Gastroesophageal sphincter (tissue), 4 donors: ENCODE results near the gene SSNA1. TPM values are rescaled to one million over a fixed set of nuclear protein-coding genes. Genes with fewer than 3 reads are reported as not detected.

ENCODE experiments used
- ATAC-seq: fragments of 150-250 bp; one replicate; pipeline ENCODE4 v1.9.1; 2016; ENCODE audit warnings: mild to moderate bottlenecking, moderate library complexity
- H3K27ac ChIP-seq, 4 donors: fragments of 200-600 bp; sonication (generic) in 3 of 4; 1 replicate in 3 of 4; 2 replicates in 1 of 4; pipeline ENCODE4 v1.5.1; 2016 to 2019
- H3K27me3 ChIP-seq: fragments of 200-600 bp; sonication (generic); one replicate; pipeline ENCODE4 v1.5.1; 2019
- H3K36me3 ChIP-seq, 2 donors: fragments of 200-600 bp; sonication (generic); one replicate each; pipeline ENCODE4 v1.5.1; 2019; ENCODE audit warnings: control low read depth in 1 of 2
- H3K4me1 ChIP-seq, 3 donors: fragments of 200-600 bp; sonication (generic); 1 replicate in 2 of 3; 2 replicates in 1 of 3; pipeline ENCODE4 v1.5.1; 2016 to 2019; ENCODE audit warnings: control low read depth in 2 of 3
- H3K4me3 ChIP-seq, 2 donors: fragments of 200-600 bp; sonication (generic); one replicate each; pipeline ENCODE4 v1.5.1; 2019; ENCODE audit warnings: mild to moderate bottlenecking in 1 of 2, moderate library complexity in 1 of 2
- H3K9me3 ChIP-seq, 3 donors: fragments of 200-600 bp; sonication (generic); one replicate each; pipeline ENCODE4 v1.5.1; 2017 to 2019; ENCODE audit warnings: control low read depth in 2 of 3
- CTCF ChIP-seq, 4 experiments: fragments of 200-600 bp in 2 of 4; fragments of 450-650 bp in 2 of 4; sonication (generic) in 1 of 4; IDR thresholded peaks; one replicate each; pipeline ENCODE4 v1.5.1; 2017 to 2019; ENCODE audit warnings: antibody characterized with exemption in 4 of 4, mild to moderate bottlenecking in 2 of 4, moderate library complexity in 2 of 4
- EP300 ChIP-seq: sonication (generic); formaldehyde crosslinking; IDR thresholded peaks from one replicate; pipeline ENCODE4 v1.6.1; 2017; ENCODE audit warnings: antibody characterized with exemption, mild to moderate bottlenecking
- POLR2A ChIP-seq, 2 donors: fragments of 450-650 bp; IDR thresholded peaks; one replicate each; pipeline ENCODE4 v1.6.1; 2017; ENCODE audit warnings: antibody characterized with exemption in 2 of 2, mild to moderate bottlenecking in 2 of 2, moderate library complexity in 1 of 2
- POLR2AphosphoS5 ChIP-seq: sonication (generic); formaldehyde crosslinking; IDR thresholded peaks from one replicate; pipeline ENCODE4 v1.6.1; 2017; ENCODE audit warnings: antibody characterized with exemption
- WGBS, 2 donors: methylation state at CpG; one replicate each; pipeline ENCODE4 v1.1.5; 2018; ENCODE audit warnings: low coverage in 1 of 2; 5-methylcytosine and 5-hydroxymethylcytosine counted together
- total RNA-seq, 4 donors: library from RNA; depleted of rRNA; stranded (reverse); fragments of >200 nt; gene quantifications; one replicate each; pipeline ENCODE4 v1.1.0, GENCODE V29; 2016

Gene SSNA1
- total RNA-seq, 4 donors from 2014 or later = 56.8 to 99.0 (median 73.8) TPM

DNA sequence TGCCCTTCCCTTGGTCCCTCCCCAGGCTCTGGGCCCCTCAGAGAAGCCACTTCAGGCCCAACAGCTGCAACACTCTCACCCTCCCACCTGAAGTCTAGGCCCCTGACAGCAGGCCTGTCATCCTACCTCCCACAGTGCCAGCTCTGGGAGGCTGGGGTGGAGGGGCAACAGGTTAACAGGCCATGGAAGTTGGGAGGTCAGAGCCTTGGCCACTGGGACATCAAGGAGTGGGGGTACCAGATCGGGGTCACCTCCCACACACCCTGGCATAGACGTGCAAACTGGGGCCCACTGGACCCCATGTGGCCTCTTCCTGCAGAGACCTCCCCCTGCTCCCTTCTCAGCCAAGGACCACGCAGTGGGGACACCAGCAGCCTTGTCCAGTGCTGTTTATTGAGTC, 2.8 kb downstream of the SSNA1 start:
- peaks cover 0 to 29% of the 10 kb centered on the region in 2 donors for H3K36me3 ChIP-seq
- H3K4me1 ChIP-seq = peaks cover 6 to 79% (median 30%) of the 10 kb centered on the region in 3 donors
- no peak for ATAC-seq
- peak overlapping the region in 3 of 4 donors; percentile 16 to 99 (median 97) for H3K27ac ChIP-seq
- H3K9me3 ChIP-seq = no peaks in the 10 kb centered on the region
- H3K4me3 ChIP-seq = no peak overlapping the region
- H3K27me3 ChIP-seq = no peaks in the 10 kb centered on the region
- no peak for TF ChIP-seq POLR2A (IDR thresholded peaks at IDR 0.05)
- TF ChIP-seq EP300 = no peak
- no peak for TF ChIP-seq CTCF (IDR thresholded peaks at IDR 0.05)
- TF ChIP-seq POLR2AphosphoS5 = no peak
- 70% methylated on average over 3 of the region's 3 CpGs; no CpG with 5 or more reads in 1 of the 2 donors for WGBS, 2 donors

DNA sequence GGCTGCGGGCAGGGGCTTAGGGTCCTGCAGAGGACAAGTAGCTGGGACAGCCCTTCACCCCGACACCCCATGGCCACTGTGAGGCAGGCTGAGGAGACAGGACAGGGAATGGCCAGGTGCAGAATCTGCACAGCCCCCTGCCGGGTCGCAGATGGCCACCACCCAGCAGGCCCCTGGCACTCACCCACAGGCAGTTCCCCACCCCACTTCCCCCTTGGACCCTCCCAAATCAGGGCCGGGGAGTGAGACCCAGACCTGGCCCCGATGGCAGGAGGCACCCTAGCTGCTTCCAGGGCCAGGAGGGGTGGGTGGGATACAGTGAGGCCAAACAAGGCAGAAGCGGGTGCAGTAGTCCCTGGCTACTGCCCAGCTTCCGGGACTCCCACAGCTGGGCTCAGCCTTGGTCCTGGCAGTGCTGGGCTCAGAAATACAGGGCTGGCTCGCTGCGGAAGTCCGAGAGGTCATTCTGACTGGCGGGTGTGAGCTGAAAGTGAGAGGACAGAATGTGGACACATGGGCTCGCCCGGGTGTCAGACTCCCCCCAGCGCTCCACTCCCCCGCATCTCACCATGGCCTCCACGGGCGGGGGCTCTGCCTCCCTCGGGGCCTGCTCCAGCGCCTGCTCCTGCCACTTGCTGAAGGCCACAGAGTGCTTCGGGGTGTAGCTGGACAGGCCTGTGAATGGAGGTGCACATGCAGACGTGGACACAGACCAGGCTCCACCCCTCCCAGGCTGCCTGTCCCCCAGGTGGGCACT, 3.4 kb downstream of the SSNA1 start:
- ATAC-seq = no peak
- Histone ChIP-seq H3K36me3 (peaks cover 0 to 26% of the 10 kb centered on the region in 2 donors), H3K9me3 (no peaks in the 10 kb centered on the region), H3K4me3 (no peak overlapping the region), H3K4me1 (peaks cover 6 to 74% (median 24%) of the 10 kb centered on the region in 3 donors), H3K27me3 (no peaks in the 10 kb centered on the region), H3K27ac (peak overlapping the region in 2 of 4 donors; percentile 16 to 97)
- WGBS, 2 donors = no CpG with 5 or more reads among the region's 22 CpGs
- TF ChIP-seq EP300 = no peak
- no peak for TF ChIP-seq CTCF (IDR thresholded peaks at IDR 0.05)
- TF ChIP-seq POLR2AphosphoS5 = no peak
- no peak for TF ChIP-seq POLR2A (IDR thresholded peaks at IDR 0.05)

DNA sequence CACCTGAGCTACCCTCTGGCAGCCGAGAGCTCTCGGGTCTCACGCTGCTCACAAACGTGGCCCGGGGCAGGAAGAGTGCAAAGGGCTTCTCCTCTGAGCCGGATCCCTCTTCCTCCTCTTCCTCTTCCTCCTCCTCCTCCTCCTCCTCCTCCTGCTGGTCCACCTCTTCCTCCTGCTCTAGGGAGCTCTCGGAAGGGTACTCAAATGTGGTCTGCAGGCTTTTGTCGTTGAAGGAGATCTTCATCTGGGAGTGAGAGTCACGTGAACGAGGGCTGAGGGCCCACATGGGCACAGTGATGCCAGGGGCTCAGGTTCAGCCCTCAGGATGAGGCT, 3.9 kb downstream of the SSNA1 start:
- Histone ChIP-seq H3K9me3 (no peaks in the 10 kb centered on the region), H3K27me3 (no peaks in the 10 kb centered on the region), H3K36me3 (peaks cover 0 to 26% of the 10 kb centered on the region in 2 donors), H3K27ac (peak overlapping the region in 1 of 4 donors; percentile 14), H3K4me3 (no peak overlapping the region), H3K4me1 (peaks cover 6 to 74% (median 19%) of the 10 kb centered on the region in 3 donors)
- WGBS, 2 donors = 67 to 69% methylated on average over 1 to 3 of the region's 10 CpGs
- no peak for ATAC-seq
- no peak for TF ChIP-seq POLR2AphosphoS5
- TF ChIP-seq POLR2A (IDR thresholded peaks at IDR 0.05) = no peak
- TF ChIP-seq CTCF (IDR thresholded peaks at IDR 0.05) = no peak
- no peak for TF ChIP-seq EP300

DNA sequence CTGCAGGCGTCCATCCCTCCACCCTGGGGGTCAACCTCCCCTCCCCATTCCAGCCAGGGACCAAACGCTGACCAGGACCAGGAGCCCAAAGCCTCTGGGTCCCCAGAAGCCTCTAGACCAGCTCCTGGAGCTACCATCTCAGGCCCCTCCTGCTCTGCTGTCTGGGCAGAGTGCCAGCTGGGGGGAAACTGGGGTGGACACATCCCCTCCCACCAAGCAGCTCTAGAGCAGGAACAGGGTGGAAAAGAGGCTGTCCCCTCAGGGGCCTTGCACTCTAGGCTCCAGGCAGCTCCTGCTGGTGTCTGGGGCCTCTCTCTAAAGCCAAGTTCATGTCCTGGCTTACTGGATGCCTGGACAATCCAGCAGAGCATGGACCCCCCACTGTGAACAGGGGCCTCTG, 4.4 kb downstream of the SSNA1 start:
- no peak for ATAC-seq
- no peaks in the 10 kb centered on the region for H3K27me3 ChIP-seq
- peaks cover 0 to 26% of the 10 kb centered on the region in 2 donors for H3K36me3 ChIP-seq
- H3K4me1 ChIP-seq = peaks cover 6 to 74% (median 14%) of the 10 kb centered on the region in 3 donors
- H3K4me3 ChIP-seq = no peak overlapping the region
- peak overlapping the region in 1 of 4 donors; percentile 14 for H3K27ac ChIP-seq
- TF ChIP-seq EP300 (no peak), CTCF (IDR thresholded peaks at IDR 0.05) (no peak), POLR2AphosphoS5 (no peak), POLR2A (IDR thresholded peaks at IDR 0.05) (no peak)
- H3K9me3 ChIP-seq = no peaks in the 10 kb centered on the region
- no CpG with 5 or more reads among the region's 2 CpGs for WGBS, 2 donors

DNA sequence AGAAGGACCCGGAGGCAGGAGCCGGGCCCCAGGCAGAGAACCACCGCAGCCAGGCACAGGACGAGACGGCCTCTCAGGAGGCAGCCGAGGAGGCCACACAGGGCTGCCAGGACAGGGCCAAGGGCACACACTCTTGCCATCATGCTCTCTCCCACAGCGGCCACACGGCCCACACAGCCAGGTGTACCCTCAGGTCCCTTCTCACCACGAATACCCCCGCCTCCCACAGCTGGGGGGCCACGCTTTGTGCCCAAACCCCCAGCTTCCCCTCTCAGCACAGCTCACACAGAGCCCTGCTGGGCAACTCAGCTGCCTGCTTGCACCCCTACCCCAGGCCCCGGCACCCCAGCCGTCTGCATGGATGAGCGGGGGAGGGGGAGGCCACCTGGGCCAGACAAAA, 5.3 kb downstream of the SSNA1 start:
- H3K36me3 ChIP-seq = peaks cover 0 to 26% of the 10 kb centered on the region in 2 donors
- TF ChIP-seq POLR2A (IDR thresholded peaks at IDR 0.05) (no peak), EP300 (no peak), CTCF (IDR thresholded peaks at IDR 0.05) (no peak), POLR2AphosphoS5 (no peak)
- no peak overlapping the region for H3K27ac ChIP-seq
- ATAC-seq = no peak
- peaks cover 6 to 81% (median 20%) of the 10 kb centered on the region in 3 donors for H3K4me1 ChIP-seq
- no peaks in the 10 kb centered on the region for H3K9me3 ChIP-seq
- no peaks in the 10 kb centered on the region for H3K27me3 ChIP-seq
- 90% methylated on average over 2 of the region's 14 CpGs; no CpG with 5 or more reads in 1 of the 2 donors for WGBS, 2 donors
- H3K4me3 ChIP-seq = no peak overlapping the region
